WI38 (cell line): ENCODE data around the gene TYMS.

Experiments
- H3K4me3 ChIP-seq: 2 replicates; pipeline ENCODE4 v1.5.1; 2011; ENCODE audit warnings: low read depth, mild to moderate bottlenecking, control low read depth, low read length
- CTCF ChIP-seq: IDR thresholded peaks from 2 replicates; pipeline ENCODE4 v1.5.1; 2012; ENCODE audit warnings: low read depth, mild to moderate bottlenecking, control low read depth, low read length

The TYMS gene

DNA sequence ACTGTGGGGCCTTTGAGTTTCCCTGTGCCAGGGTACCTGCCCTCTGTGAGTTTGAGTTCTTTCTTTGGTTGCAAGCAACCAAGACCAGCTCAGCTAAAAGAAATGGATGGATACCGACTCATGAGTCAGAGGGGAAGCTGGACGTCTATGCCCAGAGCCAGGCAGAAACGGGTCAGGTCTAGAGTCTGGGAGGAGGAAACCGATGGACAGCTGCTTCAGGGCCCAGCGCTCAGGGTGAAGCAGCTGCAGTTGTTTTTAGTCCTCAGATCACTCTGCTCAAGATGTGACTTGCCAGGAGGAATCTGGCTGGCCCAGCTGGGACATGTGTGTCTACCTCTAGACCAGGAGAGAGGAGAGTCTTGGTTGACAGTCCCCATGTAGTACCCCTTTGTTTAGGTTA lies 10.1 kb upstream of the TYMS start:
- TF ChIP-seq CTCF: no peak

GRCh38 chr18:649341-649740 lies 8.1 kb upstream of the TYMS start:
- H3K4me3 ChIP-seq: no peak overlapping the region
- TF ChIP-seq CTCF: no peak

More for the DNA sequence above, 10.1 kb upstream of the TYMS start:
- no peak overlapping the region for H3K4me3 ChIP-seq

DNA sequence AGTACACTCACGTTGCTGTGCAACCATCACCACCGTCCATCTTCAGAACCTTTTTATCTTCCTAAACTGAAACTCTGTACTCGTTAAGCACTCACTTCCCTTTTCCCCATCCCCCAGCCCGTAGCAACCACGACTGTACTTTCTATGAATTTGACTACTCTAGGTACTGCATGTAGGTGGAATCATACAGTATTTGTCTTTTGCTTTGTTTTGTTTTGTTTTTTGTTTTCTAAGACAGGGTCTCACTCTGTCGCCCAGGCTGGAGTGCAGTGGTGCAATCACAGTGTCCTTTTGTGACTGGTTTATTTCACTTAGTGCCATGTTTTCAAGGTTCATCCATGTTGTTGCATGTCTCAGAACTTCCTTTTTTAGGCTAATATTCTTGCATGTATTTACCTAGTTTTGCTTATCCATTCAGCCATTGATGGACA lies 7.0 kb upstream of the TYMS start:
- no peak overlapping the region for H3K4me3 ChIP-seq
- TF ChIP-seq CTCF: no peak

GRCh38 chr18:652131-652530 lies 5.3 kb upstream of the TYMS start:
- TF ChIP-seq CTCF: no peak
- no peak overlapping the region for H3K4me3 ChIP-seq

DNA sequence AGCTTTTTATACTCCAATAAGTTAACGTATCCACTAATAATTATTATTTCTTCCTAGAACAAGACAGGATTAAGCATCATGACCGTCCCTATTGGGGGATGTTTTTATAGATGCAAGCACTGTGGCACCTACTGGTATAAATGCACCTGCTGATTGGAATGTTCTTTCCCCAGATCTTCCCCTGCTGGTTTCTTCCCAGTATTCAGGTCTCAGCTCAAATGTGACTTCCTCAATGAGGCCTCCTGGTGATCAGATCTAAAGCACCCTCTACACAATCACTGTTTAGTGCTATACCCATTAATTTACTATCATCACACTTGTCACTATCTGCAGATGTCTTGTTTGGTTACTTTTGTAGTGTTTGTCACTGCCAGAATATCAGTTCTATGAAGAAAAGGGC lies 3.9 kb upstream of the TYMS start:
- no peak overlapping the region for H3K4me3 ChIP-seq
- TF ChIP-seq CTCF: no peak

DNA sequence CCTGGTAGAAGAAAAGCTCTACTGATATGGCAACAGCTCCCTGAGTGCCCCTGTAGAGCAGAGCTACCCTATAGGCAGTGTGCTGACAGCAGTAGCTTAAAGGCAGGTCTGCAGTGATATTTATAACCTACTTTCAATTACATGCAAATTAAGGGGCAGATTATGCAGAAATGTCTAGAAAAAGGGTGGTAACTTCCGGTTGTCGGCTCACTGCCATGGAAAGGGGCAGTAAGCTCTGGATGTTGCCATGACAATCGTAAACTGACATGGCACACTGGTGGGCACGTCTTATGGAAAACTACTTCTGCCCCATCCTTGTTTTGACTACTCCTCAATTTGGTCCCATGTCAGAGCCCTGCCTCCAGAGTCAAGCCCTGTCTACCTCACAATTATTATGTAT lies 2.9 kb upstream of the TYMS start:
- H3K4me3 ChIP-seq: no peak overlapping the region
- TF ChIP-seq CTCF: no peak

- no peak for TF ChIP-seq CTCF
- H3K4me3 ChIP-seq: no peak overlapping the region
Measured at GRCh38 chr18:655445-655844, 2.0 kb upstream of the TYMS start.
